T-helper 2 cell treated with Interferon-gamma antibody and Interleukin-4, amounts not matched to agents 5 μg/mL and 100 μg/mL, for 36 hours (primary cell): ENCODE measurements around the gene KRTAP3-1.
"Not testable (repeated sequence)": the region's sequence is repeated elsewhere in the genome, so short reads cannot be mapped to it uniquely, and the experiment has no call there.

Source experiments
- DNase-seq: peaks from one replicate; pipeline ENCODE4 v3.0.0; 2021; ENCODE audit warnings: low spot score
- H3K27ac Mint-ChIP-seq: one replicate; pipeline ENCODE4 v1.8.0; 2021; ENCODE audit warnings: mild to moderate bottlenecking, mixed read lengths
- H3K27me3 Mint-ChIP-seq: one replicate; pipeline ENCODE4 v1.8.0; 2021; ENCODE audit warnings: low read depth, mixed read lengths
- H3K36me3 Mint-ChIP-seq: one replicate; pipeline ENCODE4 v1.8.0; 2021; ENCODE audit warnings: low read depth, mixed read lengths
- H3K4me1 Mint-ChIP-seq: one replicate; pipeline ENCODE4 v1.8.0; 2021; ENCODE audit warnings: low read depth, mixed read lengths
- H3K4me3 Mint-ChIP-seq: one replicate; pipeline ENCODE4 v1.8.0; 2022; ENCODE audit warnings: mild to moderate bottlenecking, moderate library complexity, mixed read lengths
- H3K9me3 Mint-ChIP-seq: one replicate; pipeline ENCODE4 v1.8.0; 2021; ENCODE audit warnings: mixed read lengths

Gene KRTAP3-1

DNA sequence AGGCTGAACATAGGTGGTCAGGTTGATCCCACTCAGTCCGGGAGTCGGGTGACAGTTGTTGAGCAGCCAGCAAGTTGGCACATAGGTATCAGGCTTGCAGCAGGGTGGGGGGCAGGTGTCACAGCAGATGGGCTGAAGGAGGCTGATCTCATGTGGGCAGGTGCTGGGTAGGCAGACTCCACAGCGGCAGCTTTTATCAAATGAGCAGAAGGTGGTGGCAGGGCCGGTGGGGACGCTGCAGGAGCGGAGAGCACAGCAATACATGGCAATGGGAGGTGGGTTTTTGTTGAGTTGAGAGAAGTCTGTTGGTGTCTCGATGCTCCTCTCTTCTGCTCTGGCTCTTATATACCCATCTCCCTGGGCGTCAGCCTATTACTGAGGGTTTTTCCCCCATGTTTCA lies at the start of gene KRTAP3-1:
TSS of gene KRTAP3-1 (minus strand) at position 318 of the 400 bp plus-strand sequence. CDS start at position 264, 54 bp downstream.
- Mint-ChIP-seq H3K4me1 (no peaks in the 10 kb centered on the region), H3K27me3 (peaks cover 11% of the 10 kb centered on the region), H3K27ac (no peak within 1 kb of the TSS), H3K36me3 (no peaks in the 10 kb centered on the region), H3K9me3 (no peaks in the 10 kb centered on the region), H3K4me3 (no peak within 1 kb of the TSS)
- no peak for DNase-seq

DNA sequence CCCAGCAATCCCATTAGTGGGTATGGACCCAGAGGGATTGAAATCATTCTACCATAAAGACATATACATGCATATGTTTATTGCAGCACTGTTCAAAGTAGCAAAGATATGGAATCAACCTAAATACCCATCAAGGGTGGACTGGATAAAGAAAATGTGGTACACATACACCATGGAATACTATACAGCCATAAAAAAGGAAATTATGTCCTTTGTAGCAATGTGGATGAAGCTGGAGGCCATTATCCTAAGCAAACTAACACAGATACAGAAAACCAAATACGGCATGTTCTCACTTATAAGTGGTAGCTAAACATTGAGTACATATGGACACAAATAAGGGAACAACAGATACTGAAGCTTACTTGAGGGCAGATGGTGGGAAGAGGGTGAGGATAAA lies 48.6 kb upstream of the KRTAP3-1 start:
- Mint-ChIP-seq H3K27me3 (peaks cover 33% of the 10 kb centered on the region), H3K4me1 (no peaks in the 10 kb centered on the region), H3K27ac (no peak overlapping the region), H3K36me3 (no peaks in the 10 kb centered on the region), H3K9me3 (peaks cover 6% of the 10 kb centered on the region), H3K4me3 (no peak overlapping the region)
- DNase-seq: no peak

DNA sequence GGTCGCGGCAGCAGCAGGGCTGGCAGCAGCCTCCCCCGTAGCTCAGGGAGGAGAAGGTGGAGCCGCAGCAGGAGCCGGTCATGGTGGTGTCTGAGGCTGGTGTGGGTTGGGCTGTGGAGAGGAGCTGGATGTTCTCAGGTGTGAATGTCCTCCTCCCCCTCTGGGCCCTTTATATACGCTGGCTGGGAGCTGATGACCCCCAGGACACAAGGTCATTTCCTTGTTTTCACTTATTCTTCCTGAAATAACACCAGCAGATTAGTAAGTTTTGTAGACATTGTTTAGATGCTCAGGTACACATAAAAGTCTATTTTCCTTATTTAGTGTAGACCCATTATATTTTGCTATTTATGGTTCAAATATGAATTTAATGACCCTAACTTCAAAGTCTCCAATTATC lies 46.2 kb upstream of the KRTAP3-1 start, which contains the start of gene KRTAP2-2:
TSS of gene KRTAP2-2 (minus strand) at position 101 of the 400 bp plus-strand sequence. CDS start at position 82, 19 bp downstream.
- not testable (repeated sequence) for H3K4me1 Mint-ChIP-seq, H3K4me3 Mint-ChIP-seq, H3K9me3 Mint-ChIP-seq, DNase-seq, H3K27ac Mint-ChIP-seq, H3K36me3 Mint-ChIP-seq
- H3K27me3 Mint-ChIP-seq: peaks cover 22% of the 10 kb centered on the region

DNA sequence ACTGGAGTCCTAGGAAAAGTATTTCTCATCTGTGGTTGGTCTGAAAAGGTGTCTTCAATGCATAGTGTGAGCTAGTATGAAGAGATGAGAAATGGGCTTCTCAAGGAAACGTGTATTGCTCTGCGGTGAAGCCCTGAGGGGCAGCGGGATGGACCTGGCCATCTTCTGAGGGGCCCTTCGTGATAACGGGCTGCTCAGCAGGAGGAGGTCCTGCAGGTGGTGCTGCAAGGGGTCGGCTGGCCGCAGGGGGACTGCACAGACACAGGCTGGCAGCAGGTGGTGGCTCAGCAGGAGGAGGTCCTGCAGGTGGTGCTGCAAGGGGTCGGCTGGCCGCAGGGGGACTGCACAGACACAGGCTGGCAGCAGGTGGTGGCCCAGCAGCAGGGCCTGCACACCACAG lies 45.6 kb upstream of the KRTAP3-1 start:
- H3K27ac Mint-ChIP-seq, H3K36me3 Mint-ChIP-seq, H3K4me3 Mint-ChIP-seq, H3K4me1 Mint-ChIP-seq, DNase-seq, H3K9me3 Mint-ChIP-seq: not testable (repeated sequence)
- H3K27me3 Mint-ChIP-seq: peaks cover 21% of the 10 kb centered on the region

DNA sequence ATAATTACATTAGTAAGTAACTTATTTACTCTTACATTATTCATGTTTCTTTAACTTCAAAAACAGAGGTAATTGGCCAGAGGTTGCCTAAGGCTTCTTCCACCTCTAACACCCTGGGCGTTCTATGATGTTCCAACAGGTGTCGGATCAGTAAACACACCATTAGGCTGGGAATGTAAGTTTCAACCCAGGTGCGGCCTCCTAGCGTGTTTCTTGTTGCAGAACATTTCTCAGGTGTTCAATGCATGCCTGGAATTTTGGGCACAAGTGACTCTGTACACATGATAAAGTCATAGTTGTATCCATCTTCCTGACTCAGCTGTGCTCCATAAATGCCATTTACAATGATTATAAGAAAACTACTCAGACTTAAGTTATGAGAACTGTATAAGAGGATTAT lies 45.1 kb upstream of the KRTAP3-1 start:
- Mint-ChIP-seq H3K4me3 (no peak overlapping the region), H3K27ac (no peak overlapping the region), H3K9me3 (peaks cover 6% of the 10 kb centered on the region), H3K27me3 (peaks cover 16% of the 10 kb centered on the region), H3K36me3 (no peaks in the 10 kb centered on the region), H3K4me1 (no peaks in the 10 kb centered on the region)
- no peak for DNase-seq

DNA sequence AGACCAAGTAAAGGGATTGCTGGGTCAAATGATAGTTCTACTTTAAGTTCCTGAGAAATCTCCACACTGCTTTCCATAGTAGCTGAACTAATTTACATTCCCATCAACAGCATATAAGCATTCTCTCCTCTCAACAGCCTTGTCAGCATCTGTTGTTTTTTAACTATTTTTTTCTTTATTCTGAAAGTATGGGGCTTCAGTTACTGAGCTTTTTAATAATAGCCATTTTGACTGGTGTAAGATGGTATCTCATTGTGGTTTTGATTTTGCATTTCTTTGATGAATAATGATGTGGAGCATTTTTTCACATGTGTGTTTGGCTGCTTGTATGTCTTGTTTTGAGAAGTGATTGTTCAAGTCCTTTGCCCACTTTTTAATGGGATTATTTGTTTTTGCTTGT lies 43.6 kb upstream of the KRTAP3-1 start:
- H3K27ac Mint-ChIP-seq: no peak overlapping the region
- no peak overlapping the region for H3K4me3 Mint-ChIP-seq
- no peaks in the 10 kb centered on the region for H3K36me3 Mint-ChIP-seq
- peaks cover 9% of the 10 kb centered on the region for H3K27me3 Mint-ChIP-seq
- DNase-seq: no peak
- H3K4me1 Mint-ChIP-seq: no peaks in the 10 kb centered on the region
- peaks cover 4% of the 10 kb centered on the region for H3K9me3 Mint-ChIP-seq

DNA sequence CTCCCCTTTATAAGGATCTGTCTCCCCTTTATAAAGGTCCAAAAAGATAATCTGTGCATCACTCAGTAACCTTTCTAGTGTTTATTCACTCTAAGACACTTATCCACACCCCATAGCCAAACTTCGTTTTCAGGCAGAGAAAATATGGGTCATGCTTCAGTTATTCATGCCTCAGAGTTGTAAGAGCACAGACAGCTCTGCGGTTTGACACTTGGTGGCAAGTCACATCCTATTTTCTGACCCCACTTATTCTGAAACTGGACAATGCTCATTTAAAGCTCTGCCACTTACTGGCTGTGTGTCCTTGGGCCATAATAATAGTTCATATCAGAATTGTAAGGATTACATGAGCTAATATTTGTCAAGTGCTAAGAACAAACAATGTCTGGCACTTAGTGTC lies 40.2 kb upstream of the KRTAP3-1 start:
- Mint-ChIP-seq H3K4me1 (no peaks in the 10 kb centered on the region), H3K4me3 (no peak overlapping the region), H3K27me3 (peaks cover 9% of the 10 kb centered on the region), H3K9me3 (no peaks in the 10 kb centered on the region), H3K27ac (no peak overlapping the region), H3K36me3 (no peaks in the 10 kb centered on the region)
- no peak for DNase-seq

DNA sequence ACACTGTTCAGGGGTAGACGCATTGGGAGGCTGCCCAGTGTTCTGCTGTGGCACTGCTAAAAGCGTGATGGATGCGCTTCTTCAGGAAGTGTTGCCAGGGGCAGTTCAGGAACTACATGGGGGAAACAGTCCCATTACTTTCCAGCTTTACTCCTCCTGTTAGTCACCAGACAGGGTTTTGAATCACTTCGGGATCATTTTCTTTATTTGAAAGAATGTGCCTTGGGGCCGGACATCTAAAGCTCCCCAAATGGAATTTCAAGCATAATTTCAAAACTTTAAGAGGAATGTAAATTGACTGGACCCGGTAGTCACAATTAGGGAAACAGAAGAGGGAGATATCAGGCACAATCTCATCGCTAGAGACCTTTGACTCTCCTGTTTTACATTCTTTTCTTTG lies 39.5 kb upstream of the KRTAP3-1 start:
- no peaks in the 10 kb centered on the region for H3K4me1 Mint-ChIP-seq
- no peaks in the 10 kb centered on the region for H3K36me3 Mint-ChIP-seq
- H3K27ac Mint-ChIP-seq: no peak overlapping the region
- peaks cover 3% of the 10 kb centered on the region for H3K9me3 Mint-ChIP-seq
- no peak overlapping the region for H3K4me3 Mint-ChIP-seq
- peaks cover 12% of the 10 kb centered on the region for H3K27me3 Mint-ChIP-seq
- DNase-seq: no peak

DNA sequence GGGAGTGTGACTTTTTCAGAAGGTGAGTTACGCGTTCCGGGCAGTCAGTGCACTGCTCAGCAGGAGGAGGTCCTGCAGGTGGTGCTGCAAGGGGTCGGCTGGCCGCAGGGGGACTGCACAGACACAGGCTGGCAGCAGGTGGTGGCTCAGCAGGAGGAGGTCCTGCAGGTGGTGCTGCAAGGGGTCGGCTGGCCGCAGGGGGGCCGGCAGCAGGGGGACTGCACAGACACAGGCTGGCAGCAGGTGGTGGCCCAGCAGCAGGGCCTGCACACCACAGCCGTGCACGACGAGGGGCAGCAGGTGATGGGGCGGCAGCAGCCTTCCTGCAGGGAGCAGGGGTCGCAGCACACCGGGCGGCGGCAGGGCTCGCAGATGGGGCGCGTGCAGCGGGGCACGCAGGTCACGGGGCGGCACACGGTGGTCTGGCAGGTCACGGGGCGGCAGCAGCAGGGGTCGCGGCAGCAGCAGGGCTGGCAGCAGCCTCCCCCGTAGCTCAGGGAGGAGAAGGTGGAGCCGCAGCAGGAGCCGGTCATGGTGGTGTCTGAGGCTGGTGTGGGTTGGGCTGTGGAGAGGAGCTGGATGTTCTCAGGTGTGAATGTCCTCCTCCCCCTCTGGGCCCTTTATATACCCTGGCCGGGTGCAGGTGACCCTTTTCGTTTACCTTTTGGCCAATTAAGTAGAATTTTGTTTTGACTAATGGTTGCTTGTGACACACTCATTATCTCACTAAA lies 38.0 kb upstream of the KRTAP3-1 start, which contains the start of gene KRTAP2-1:
TSS of gene KRTAP2-1 (minus strand) at position 582 of the 731 bp plus-strand sequence. CDS start at position 533, 49 bp downstream.
- H3K27ac Mint-ChIP-seq, H3K36me3 Mint-ChIP-seq, H3K9me3 Mint-ChIP-seq, H3K27me3 Mint-ChIP-seq, H3K4me1 Mint-ChIP-seq, DNase-seq, H3K4me3 Mint-ChIP-seq: not testable (repeated sequence)

DNA sequence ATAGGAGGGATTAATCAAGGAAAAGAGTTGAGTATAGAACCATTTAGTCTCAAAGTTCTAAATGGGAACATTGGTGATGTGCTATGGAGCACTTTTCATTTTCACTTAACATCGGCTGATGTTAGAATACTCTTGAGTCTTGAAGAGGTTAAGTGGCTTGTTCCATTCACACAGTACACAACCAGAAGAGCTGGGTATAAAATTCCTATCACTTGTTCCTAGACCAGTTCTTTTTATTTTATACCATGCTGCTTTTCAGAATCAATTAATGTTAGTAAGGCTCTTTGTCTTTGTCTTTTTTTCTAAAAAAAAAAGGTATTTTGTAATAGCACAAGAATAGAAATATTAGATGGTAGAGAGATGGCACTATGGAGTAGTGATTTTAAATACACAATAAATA lies 34.0 kb upstream of the KRTAP3-1 start:
- Mint-ChIP-seq H3K27me3 (peaks cover 6% of the 10 kb centered on the region), H3K4me1 (no peaks in the 10 kb centered on the region), H3K36me3 (no peaks in the 10 kb centered on the region), H3K27ac (no peak overlapping the region), H3K4me3 (no peak overlapping the region), H3K9me3 (peaks cover 5% of the 10 kb centered on the region)
- no peak for DNase-seq

DNA sequence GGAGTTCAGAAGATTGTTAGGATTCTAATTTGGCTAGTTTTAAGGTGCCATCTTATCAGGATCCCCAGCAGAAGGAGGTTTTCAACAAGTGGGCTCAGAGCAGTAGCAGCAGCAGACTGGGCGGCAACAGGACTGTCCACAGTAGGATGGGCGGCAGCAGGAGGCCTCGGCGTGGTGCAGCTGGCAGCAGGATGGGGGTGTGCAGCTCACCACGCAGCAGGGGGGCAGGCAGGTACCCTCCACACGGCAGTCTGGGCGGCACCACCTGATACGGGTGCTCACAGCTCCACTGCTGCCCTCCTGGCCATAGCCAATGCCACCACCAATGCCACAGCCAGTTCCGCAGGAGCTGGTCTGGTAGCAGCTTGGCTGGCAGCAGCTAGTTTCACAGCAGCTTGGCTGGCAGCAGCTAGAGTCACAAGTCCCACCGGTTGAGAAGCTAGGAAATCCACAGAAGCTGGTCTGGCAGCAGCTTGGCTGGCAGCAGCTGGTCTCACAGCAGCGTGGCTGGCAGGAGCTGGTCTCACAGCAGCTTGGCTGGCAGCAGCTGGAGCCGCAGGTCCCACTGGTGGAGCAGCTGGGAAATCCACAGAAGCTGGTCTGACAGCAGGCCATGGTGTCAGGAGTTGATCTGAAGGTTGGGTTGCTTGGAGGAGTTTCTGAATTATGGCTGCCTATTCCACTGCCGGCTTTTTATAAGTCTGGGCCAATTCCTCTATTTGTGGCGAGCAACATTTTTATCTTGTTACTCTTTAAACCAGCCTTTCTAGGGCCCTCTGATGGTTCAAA lies 32.0 kb upstream of the KRTAP3-1 start, which contains the start of gene KRTAP1-1:
TSS of gene KRTAP1-1 (minus strand) at position 668 of the 789 bp plus-strand sequence. CDS start at position 615, 53 bp downstream.
- not testable (repeated sequence) for H3K36me3 Mint-ChIP-seq, H3K9me3 Mint-ChIP-seq, H3K27me3 Mint-ChIP-seq, H3K4me3 Mint-ChIP-seq, DNase-seq, H3K4me1 Mint-ChIP-seq
- peak within 1 kb of the TSS; percentile 26 for H3K27ac Mint-ChIP-seq

DNA sequence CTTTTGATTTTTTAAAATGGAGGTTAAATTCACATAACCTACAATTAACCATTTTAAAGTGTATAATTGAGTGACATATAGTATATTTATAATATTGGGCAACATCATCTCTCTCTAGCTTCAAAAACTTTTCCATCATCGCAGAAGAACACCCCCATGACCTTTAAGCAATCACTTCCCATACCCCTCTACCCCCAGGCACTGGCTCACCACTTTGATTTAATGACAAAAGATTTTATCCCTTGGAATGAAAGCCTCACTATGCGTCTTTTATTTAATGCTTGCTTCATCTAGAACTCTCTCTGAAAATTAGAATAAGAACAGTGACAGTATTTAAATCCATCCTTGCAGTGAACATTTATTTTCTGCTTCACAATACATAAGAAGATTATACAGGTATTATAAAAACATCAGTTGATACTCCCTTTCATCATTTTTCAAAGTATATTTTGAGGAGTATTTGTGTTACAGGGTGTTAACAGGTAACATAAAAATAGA lies 29.0 kb upstream of the KRTAP3-1 start:
- no peak overlapping the region for H3K4me3 Mint-ChIP-seq
- H3K9me3 Mint-ChIP-seq: no peaks in the 10 kb centered on the region
- DNase-seq: no peak
- no peaks in the 10 kb centered on the region for H3K4me1 Mint-ChIP-seq
- H3K27ac Mint-ChIP-seq: no peak overlapping the region
- no peaks in the 10 kb centered on the region for H3K36me3 Mint-ChIP-seq
- peaks cover 3% of the 10 kb centered on the region for H3K27me3 Mint-ChIP-seq

DNA sequence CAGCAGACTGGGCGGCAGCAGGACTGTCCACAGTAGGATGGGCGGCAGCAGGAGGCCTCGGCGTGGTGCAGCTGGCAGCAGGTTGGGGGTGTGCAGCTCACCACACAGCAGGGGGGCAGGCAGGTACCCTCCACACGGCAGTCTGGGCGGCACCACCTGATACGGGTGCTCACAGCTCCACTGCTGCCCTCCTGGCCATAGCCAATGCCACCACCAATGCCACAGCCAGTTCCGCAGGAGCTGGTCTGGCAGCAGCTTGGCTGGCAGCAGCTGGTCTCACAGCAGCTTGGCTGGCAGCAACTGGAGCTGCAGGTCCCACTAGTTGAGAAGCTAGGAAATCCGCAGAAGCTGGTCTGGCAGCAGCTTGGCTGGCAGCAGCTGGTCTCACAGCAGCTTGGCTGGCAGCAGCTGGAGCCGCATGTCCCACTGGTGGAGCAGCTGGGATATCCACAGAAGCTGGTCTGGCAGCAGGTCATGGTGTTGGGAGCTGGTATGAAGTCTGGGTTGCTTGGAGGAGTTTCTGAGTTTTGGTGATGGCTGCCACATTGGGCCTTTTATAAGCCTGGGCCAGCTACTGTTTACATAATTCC lies 25.5 kb upstream of the KRTAP3-1 start, which contains the start of gene KRTAP1-3:
TSS of gene KRTAP1-3 (minus strand) at position 529 of the 590 bp plus-strand sequence. CDS start at position 476, 53 bp downstream.
- H3K27me3 Mint-ChIP-seq, H3K9me3 Mint-ChIP-seq, DNase-seq, H3K36me3 Mint-ChIP-seq, H3K4me1 Mint-ChIP-seq, H3K27ac Mint-ChIP-seq, H3K4me3 Mint-ChIP-seq: not testable (repeated sequence)
